ENCODE data around the gene STMN3.

Gene STMN3

DNA sequence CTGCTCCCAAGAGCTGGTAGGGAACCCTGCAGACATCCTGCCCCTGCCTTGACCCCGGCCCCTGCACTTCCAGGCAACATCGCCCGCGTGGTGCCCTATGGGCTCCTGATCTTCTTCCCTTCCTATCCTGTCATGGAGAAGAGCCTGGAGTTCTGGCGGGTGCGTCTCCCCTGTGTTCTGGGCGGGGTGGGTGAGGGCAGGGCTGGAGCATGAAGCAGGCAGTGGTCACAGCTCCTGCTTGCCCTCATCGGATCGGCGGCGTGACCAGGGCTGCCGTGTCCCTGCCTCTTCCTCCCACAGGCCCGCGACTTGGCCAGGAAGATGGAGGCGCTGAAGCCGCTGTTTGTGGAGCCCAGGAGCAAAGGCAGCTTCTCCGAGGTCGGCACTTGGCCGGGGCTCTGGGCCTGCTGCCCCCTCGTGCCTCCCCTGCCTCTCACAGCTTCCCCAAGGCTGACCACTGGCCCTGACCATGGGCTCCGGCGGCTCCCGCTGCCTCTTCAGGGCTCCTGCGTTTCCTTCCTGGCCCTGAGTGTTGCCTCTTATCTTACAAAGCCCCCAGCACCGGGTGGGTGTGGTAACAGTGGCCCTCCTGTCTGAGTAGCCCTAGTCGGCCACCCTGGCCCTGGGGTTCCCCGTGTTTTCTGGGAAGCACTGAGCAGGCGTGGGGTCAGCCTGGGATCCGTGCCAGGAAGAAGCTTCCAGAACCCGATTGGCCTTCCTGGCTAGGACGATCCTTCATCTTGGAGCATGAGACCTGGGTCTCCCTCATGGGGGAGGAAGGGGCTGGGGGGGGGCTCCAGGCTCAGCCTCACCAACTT is 35.2 kb upstream of the STMN3 start:
- Histone ChIP-seq H2BK120ac (ENCODE audit: low read depth, low read length) (no peak overlapping the region), H3K79me1 (ENCODE audit: low read length) (no peaks in the 10 kb centered on the region), H2AK5ac (ENCODE audit: low read length) (no peak overlapping the region), H3K36me3 (ENCODE audit: control insufficient read depth, insufficient read depth, low read length) (no peaks in the 10 kb centered on the region), H4K8ac (ENCODE audit: low read depth, low read length) (no peak overlapping the region), H3K56ac (ENCODE audit: low read length) (no peak overlapping the region), H3K4me2 (ENCODE audit: low read length) (no peak overlapping the region), H3K4me3 (ENCODE audit: low read length) (no peak overlapping the region), H3K18ac (ENCODE audit: low read length) (no peak overlapping the region), H2BK5ac (ENCODE audit: low read length) (no peak overlapping the region), H3K27me3 (ENCODE audit: insufficient read depth, low read length, poor library complexity) (no peaks in the 10 kb centered on the region), H2BK15ac (replicated peaks; ENCODE audit: low read depth) (no peak overlapping the region), H3K4ac (ENCODE audit: low read depth, low read length) (no peak overlapping the region), H3K9ac (ENCODE audit: low read length) (no peak overlapping the region), H3K79me2 (ENCODE audit: control insufficient read depth, insufficient read depth, low read length) (no peaks in the 10 kb centered on the region), H3K23ac (ENCODE audit: low read length) (no peak overlapping the region), H3K27ac (ENCODE audit: low read depth, low read length) (no peak overlapping the region), H4K5ac (ENCODE audit: low read length) (no peak overlapping the region), H3K4me1 (ENCODE audit: control insufficient read depth, low read depth, low read length) (no peaks in the 10 kb centered on the region)
- no peak for DNase-seq
- WGBS (ENCODE audit: extremely low coverage, insufficient coverage, low lambda C conversion rate), result no CpG with 5 or more reads among the region's 31 CpGs

DNA sequence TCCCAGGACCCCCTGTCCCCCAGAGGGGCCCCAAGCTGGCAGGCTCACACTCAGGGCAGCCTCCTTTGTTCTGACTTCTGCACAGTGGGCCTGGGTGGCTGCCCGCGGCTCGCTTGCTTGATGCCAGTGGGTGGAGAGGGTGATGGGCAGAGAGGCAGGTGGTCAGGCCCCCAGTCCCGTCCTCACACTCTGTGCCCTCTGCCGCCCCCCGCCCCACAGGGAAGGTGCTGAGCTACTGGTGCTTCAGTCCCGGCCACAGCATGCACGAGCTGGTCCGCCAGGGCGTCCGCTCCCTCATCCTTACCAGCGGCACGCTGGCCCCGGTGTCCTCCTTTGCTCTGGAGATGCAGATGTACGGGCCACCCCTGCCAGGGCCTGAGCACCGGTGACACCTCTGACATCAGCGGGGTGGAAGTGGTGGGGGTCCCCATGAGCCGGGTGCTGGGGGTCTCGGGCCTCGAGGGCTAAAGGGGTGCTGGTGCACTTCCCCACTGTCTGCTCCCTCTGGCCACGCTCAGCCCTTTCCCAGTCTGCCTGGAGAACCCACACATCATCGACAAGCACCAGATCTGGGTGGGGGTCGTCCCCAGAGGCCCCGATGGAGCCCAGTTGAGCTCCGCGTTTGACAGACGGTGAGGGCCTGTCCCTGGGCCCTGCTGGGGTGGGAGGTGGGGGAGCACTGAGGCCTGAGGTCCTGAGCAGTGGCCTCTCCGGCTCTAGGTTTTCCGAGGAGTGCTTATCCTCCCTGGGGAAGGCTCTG is 34.4 kb upstream of the STMN3 start:
- Histone ChIP-seq H3K36me3 (ENCODE audit: control insufficient read depth, insufficient read depth, low read length) (no peaks in the 10 kb centered on the region), H3K4ac (ENCODE audit: low read depth, low read length) (no peak overlapping the region), H4K8ac (ENCODE audit: low read depth, low read length) (no peak overlapping the region), H3K79me1 (ENCODE audit: low read length) (no peaks in the 10 kb centered on the region), H3K23ac (ENCODE audit: low read length) (no peak overlapping the region), H2BK15ac (replicated peaks; ENCODE audit: low read depth) (no peak overlapping the region), H3K4me1 (ENCODE audit: control insufficient read depth, low read depth, low read length) (no peaks in the 10 kb centered on the region), H3K9ac (ENCODE audit: low read length) (no peak overlapping the region), H3K4me3 (ENCODE audit: low read length) (no peak overlapping the region), H3K27me3 (ENCODE audit: insufficient read depth, low read length, poor library complexity) (no peaks in the 10 kb centered on the region), H3K18ac (ENCODE audit: low read length) (no peak overlapping the region), H2BK120ac (ENCODE audit: low read depth, low read length) (no peak overlapping the region), H3K56ac (ENCODE audit: low read length) (no peak overlapping the region), H3K27ac (ENCODE audit: low read depth, low read length) (no peak overlapping the region), H2BK5ac (ENCODE audit: low read length) (no peak overlapping the region), H3K4me2 (ENCODE audit: low read length) (no peak overlapping the region), H3K79me2 (ENCODE audit: control insufficient read depth, insufficient read depth, low read length) (no peaks in the 10 kb centered on the region), H4K5ac (ENCODE audit: low read length) (no peak overlapping the region), H2AK5ac (ENCODE audit: low read length) (no peak overlapping the region)
- WGBS (ENCODE audit: extremely low coverage, insufficient coverage, low lambda C conversion rate), result no CpG with 5 or more reads among the region's 29 CpGs
- DNase-seq, result no peak

DNA sequence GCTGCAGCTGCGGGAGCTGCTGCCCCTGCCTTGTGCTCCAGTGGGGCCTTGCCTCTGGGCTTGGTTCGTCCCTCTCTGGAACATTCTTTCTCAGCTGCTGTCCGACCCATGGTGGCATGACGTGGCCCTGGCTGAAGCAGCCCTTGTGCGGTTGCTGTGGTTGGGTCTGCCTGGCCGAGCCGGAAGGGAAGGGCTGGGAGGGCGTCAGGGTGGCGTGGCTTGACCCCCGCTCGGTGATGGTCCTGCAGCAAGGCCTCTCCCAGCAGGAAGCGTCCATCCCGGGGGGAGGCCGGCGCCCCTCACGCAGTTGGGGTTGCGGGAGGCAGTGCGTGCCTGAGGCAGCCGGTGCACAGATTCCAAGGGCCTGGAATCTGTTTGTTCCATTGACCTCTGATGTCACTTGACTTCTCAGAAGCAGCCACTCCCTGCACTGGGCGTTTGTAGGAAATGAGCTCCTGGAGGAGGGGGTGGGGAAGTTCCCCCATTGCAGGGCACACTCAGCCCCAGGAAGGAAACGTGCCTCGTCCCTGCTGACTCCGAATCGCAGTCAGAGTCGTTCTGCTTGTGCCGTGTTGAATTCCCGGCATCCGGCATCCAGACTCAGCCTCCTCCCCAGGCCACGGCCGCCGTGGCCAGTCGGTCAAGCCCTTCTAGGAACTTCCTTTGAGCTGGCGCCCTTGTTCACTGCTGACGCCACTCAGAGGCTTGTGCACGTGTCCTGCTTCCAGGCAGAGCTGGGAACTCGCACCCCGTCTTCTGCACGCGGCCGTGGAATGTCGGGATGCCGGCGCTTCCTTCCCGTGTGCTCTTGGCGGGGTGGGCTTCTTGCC is 33.5 kb upstream of the STMN3 start:
- no peak overlapping the region for H3K56ac ChIP-seq (ENCODE audit: low read length)
- H2AK5ac ChIP-seq (ENCODE audit: low read length), result no peak overlapping the region
- H2BK5ac ChIP-seq (ENCODE audit: low read length), result no peak overlapping the region
- H4K8ac ChIP-seq (ENCODE audit: low read depth, low read length), result no peak overlapping the region
- no peaks in the 10 kb centered on the region for H3K27me3 ChIP-seq (ENCODE audit: insufficient read depth, low read length, poor library complexity)
- no peak overlapping the region for H3K18ac ChIP-seq (ENCODE audit: low read length)
- H2BK120ac ChIP-seq (ENCODE audit: low read depth, low read length), result no peak overlapping the region
- H3K79me1 ChIP-seq (ENCODE audit: low read length), result no peaks in the 10 kb centered on the region
- no peak overlapping the region for H3K9ac ChIP-seq (ENCODE audit: low read length)
- DNase-seq, result no peak
- no peak overlapping the region for H2BK15ac ChIP-seq (replicated peaks; ENCODE audit: low read depth)
- no peak overlapping the region for H3K27ac ChIP-seq (ENCODE audit: low read depth, low read length)
- H3K4me1 ChIP-seq (ENCODE audit: control insufficient read depth, low read depth, low read length), result no peaks in the 10 kb centered on the region
- H3K4ac ChIP-seq (ENCODE audit: low read depth, low read length), result no peak overlapping the region
- no CpG with 5 or more reads among the region's 45 CpGs for whole genome bisulfite sequencing (ENCODE audit: extremely low coverage, insufficient coverage, low lambda C conversion rate)
- no peak overlapping the region for H3K4me3 ChIP-seq (ENCODE audit: low read length)
- no peaks in the 10 kb centered on the region for H3K36me3 ChIP-seq (ENCODE audit: control insufficient read depth, insufficient read depth, low read length)
- H4K5ac ChIP-seq (ENCODE audit: low read length), result no peak overlapping the region
- no peak overlapping the region for H3K4me2 ChIP-seq (ENCODE audit: low read length)
- H3K79me2 ChIP-seq (ENCODE audit: control insufficient read depth, insufficient read depth, low read length), result no peaks in the 10 kb centered on the region
- no peak overlapping the region for H3K23ac ChIP-seq (ENCODE audit: low read length)

DNA sequence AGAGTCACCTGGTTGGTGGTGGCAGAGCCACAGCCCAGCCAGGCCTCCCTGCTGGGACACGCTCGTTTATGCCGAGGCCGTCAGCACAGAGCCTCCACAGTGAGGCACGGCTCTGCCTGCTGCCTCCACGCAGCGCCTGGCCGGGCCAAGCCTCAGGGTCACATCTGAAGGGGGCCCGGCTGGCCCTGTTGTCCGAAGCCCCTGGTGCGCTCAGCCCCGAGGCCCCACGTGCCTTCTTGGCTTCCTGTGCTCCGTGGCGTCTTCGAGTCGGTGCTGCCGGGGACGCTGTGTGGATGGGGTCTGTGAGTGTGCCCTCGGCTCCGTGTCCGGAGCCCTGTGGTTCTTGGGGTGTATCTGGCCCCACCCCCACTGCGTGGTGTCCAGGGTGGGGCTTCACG is 32.9 kb upstream of the STMN3 start:
- Histone ChIP-seq H3K9ac (ENCODE audit: low read length) (no peak overlapping the region), H4K5ac (ENCODE audit: low read length) (no peak overlapping the region), H3K4ac (ENCODE audit: low read depth, low read length) (no peak overlapping the region), H2AK5ac (ENCODE audit: low read length) (no peak overlapping the region), H3K4me3 (ENCODE audit: low read length) (no peak overlapping the region), H2BK15ac (replicated peaks; ENCODE audit: low read depth) (no peak overlapping the region), H4K8ac (ENCODE audit: low read depth, low read length) (no peak overlapping the region), H3K79me2 (ENCODE audit: control insufficient read depth, insufficient read depth, low read length) (no peaks in the 10 kb centered on the region), H3K4me2 (ENCODE audit: low read length) (no peak overlapping the region), H3K27me3 (ENCODE audit: insufficient read depth, low read length, poor library complexity) (no peaks in the 10 kb centered on the region), H3K36me3 (ENCODE audit: control insufficient read depth, insufficient read depth, low read length) (no peaks in the 10 kb centered on the region), H3K56ac (ENCODE audit: low read length) (no peak overlapping the region), H3K27ac (ENCODE audit: low read depth, low read length) (no peak overlapping the region), H3K23ac (ENCODE audit: low read length) (no peak overlapping the region), H2BK120ac (ENCODE audit: low read depth, low read length) (no peak overlapping the region), H3K4me1 (ENCODE audit: control insufficient read depth, low read depth, low read length) (no peaks in the 10 kb centered on the region), H3K18ac (ENCODE audit: low read length) (no peak overlapping the region), H3K79me1 (ENCODE audit: low read length) (no peaks in the 10 kb centered on the region), H2BK5ac (ENCODE audit: low read length) (no peak overlapping the region)
- no peak for DNase-seq
- no CpG with 5 or more reads among the region's 24 CpGs for WGBS (ENCODE audit: extremely low coverage, insufficient coverage, low lambda C conversion rate)

DNA sequence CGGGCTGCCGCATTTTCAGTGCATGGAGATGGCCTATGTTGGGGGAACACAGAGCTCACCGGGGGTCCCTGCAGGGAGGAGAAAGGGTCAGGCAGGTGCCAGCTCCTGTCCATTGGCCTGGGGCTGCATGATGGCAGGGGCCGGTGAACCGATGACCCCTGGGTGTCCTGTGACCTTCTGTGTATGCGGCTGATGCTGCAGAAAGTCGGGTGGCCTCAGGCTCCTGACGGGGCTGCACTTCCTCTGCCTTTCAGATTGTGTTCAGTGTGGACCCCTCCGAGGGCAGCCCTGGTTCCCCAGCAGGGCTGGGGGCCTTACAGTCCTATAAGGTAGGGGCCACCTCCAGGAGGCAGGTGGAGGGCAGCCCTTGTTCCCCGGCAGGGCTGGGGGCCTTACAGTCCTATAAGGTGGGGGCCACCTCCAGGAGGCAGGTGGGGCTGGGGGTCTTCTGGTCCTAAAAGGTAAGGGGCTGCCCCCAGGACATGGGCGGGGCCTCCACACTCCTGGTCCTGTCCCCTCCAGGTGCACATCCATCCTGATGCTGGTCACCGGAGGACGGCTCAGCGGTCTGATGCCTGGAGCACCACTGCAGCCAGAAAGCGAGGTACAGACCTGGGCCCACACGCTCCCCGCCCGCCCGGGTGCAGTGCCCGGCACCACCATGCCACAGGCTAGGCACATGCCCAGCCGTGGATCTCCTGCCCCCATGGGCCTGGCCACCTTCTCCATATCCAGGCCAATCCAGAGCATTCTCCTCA is 32.2 kb upstream of the STMN3 start:
- no CpG with 5 or more reads among the region's 21 CpGs for WGBS (ENCODE audit: extremely low coverage, insufficient coverage, low lambda C conversion rate)

More for the DNA sequence above, 32.2 kb upstream of the STMN3 start:
- no peak overlapping the region for H4K8ac ChIP-seq (ENCODE audit: low read depth, low read length)
- no peaks in the 10 kb centered on the region for H3K36me3 ChIP-seq (ENCODE audit: control insufficient read depth, insufficient read depth, low read length)
- no peaks in the 10 kb centered on the region for H3K79me1 ChIP-seq (ENCODE audit: low read length)
- H3K4ac ChIP-seq (ENCODE audit: low read depth, low read length), result no peak overlapping the region
- no peak overlapping the region for H3K4me2 ChIP-seq (ENCODE audit: low read length)
- H3K9ac ChIP-seq (ENCODE audit: low read length), result no peak overlapping the region
- no peak overlapping the region for H3K56ac ChIP-seq (ENCODE audit: low read length)
- H2BK15ac ChIP-seq (replicated peaks; ENCODE audit: low read depth), result no peak overlapping the region
- no peak overlapping the region for H2AK5ac ChIP-seq (ENCODE audit: low read length)
- H3K4me1 ChIP-seq (ENCODE audit: control insufficient read depth, low read depth, low read length), result no peaks in the 10 kb centered on the region
- H3K4me3 ChIP-seq (ENCODE audit: low read length), result no peak overlapping the region
- no peaks in the 10 kb centered on the region for H3K27me3 ChIP-seq (ENCODE audit: insufficient read depth, low read length, poor library complexity)
- H4K5ac ChIP-seq (ENCODE audit: low read length), result no peak overlapping the region
- no peak overlapping the region for H3K23ac ChIP-seq (ENCODE audit: low read length)
- H3K79me2 ChIP-seq (ENCODE audit: control insufficient read depth, insufficient read depth, low read length), result no peaks in the 10 kb centered on the region
- DNase-seq, result no peak
- H3K18ac ChIP-seq (ENCODE audit: low read length), result no peak overlapping the region
- no peak overlapping the region for H3K27ac ChIP-seq (ENCODE audit: low read depth, low read length)
- no peak overlapping the region for H2BK5ac ChIP-seq (ENCODE audit: low read length)
- H2BK120ac ChIP-seq (ENCODE audit: low read depth, low read length), result no peak overlapping the region

Data from mesendoderm (in vitro differentiated cells).